CD14-positive monocyte (primary cell): Measurements from ENCODE around the gene ITGB2. TPM values are rescaled to one million over a fixed set of nuclear protein-coding genes. Genes with fewer than 3 reads are reported as not detected.

Experiments
- DNase-seq, 3 donors: peaks; one replicate each; pipeline ENCODE4 v3.0.0-alpha.2; 2011 to 2022
- H2AFZ ChIP-seq: 2 replicates; pipeline ENCODE4 v1.6.0; 2012; ENCODE audit warnings: mild to moderate bottlenecking, low read depth, low read length, inconsistent platforms; ENCODE audit not compliant: insufficient read depth, poor library complexity, severe bottlenecking
- H3K27ac ChIP-seq, 2 donors: 1 replicate in 1 of 2; 2 replicates in 1 of 2; pipeline ENCODE4 v1.5.1; 2012 to 2013; ENCODE audit warnings: low read length in 2 of 2, control low read depth in 1 of 2, inconsistent platforms in 1 of 2, low read depth in 1 of 2, mild to moderate bottlenecking in 1 of 2
- H3K27me3 ChIP-seq, 2 donors: one replicate each; pipeline versions ENCODE4 v1.6.0 to v1.6.1; 2011 to 2013; ENCODE audit warnings: low read length in 2 of 2; ENCODE audit not compliant: control insufficient read depth in 2 of 2, insufficient read depth in 2 of 2
- H3K36me3 ChIP-seq, 2 donors: replicated peaks in 1 of 2; 1 replicate in 1 of 2; 2 replicates in 1 of 2; pipeline versions ENCODE4 v1.5.1 to v1.6.1; 2012 to 2013; ENCODE audit warnings: low read length in 2 of 2, control low read depth in 1 of 2, inconsistent platforms in 1 of 2, mild to moderate bottlenecking in 1 of 2; ENCODE audit not compliant: insufficient read depth in 2 of 2, control insufficient read depth in 1 of 2
- H3K4me1 ChIP-seq, 2 donors: 1 replicate in 1 of 2; 2 replicates in 1 of 2; pipeline versions ENCODE4 v1.5.1 to v1.6.1; 2012 to 2013; ENCODE audit warnings: low read length in 2 of 2, control low read depth in 1 of 2, inconsistent platforms in 1 of 2, mild to moderate bottlenecking in 1 of 2, moderate library complexity in 1 of 2; ENCODE audit not compliant: insufficient read depth in 2 of 2, control insufficient read depth in 1 of 2
- H3K4me2 ChIP-seq: replicated peaks from 2 replicates; pipeline ENCODE3; 2012; ENCODE audit warnings: low read length, moderate library complexity, mild to moderate bottlenecking; ENCODE audit not compliant: poor library complexity, severe bottlenecking; ENCODE audit errors: extremely low read depth
- H3K4me3 ChIP-seq, 3 experiments: fragments of 200-600 bp in 1 of 3; sonication (generic) in 1 of 3; replicated peaks in 1 of 3; 1 replicate in 2 of 3; 2 replicates in 1 of 3; pipeline ENCODE4 v1.5.1; 2011 to 2013; ENCODE audit warnings: low read length in 3 of 3, mild to moderate bottlenecking in 3 of 3, control low read depth in 2 of 3, low read depth in 2 of 3, inconsistent platforms in 1 of 3, moderate library complexity in 1 of 3
- H3K79me2 ChIP-seq: 2 replicates; pipeline ENCODE4 v1.6.0; 2012; ENCODE audit warnings: mild to moderate bottlenecking, control low read depth, inconsistent platforms, low read length, moderate library complexity; ENCODE audit not compliant: insufficient read depth
- H3K9ac ChIP-seq: 2 replicates; pipeline ENCODE4 v1.6.0; 2017; ENCODE audit warnings: low read length, mild to moderate bottlenecking; ENCODE audit not compliant: insufficient read depth, poor library complexity, severe bottlenecking
- H3K9me3 ChIP-seq, 2 donors: replicated peaks in 1 of 2; 1 replicate in 1 of 2; 2 replicates in 1 of 2; pipeline versions ENCODE4 v1.5.1 to v1.6.1; 2012 to 2013; ENCODE audit warnings: low read length in 2 of 2, control low read depth in 1 of 2; ENCODE audit not compliant: control insufficient read depth in 1 of 2, insufficient read depth in 1 of 2
- H4K20me1 ChIP-seq: 2 replicates; pipeline ENCODE4 v1.6.0; 2012; ENCODE audit warnings: mild to moderate bottlenecking, low read length, control low read depth, moderate library complexity; ENCODE audit not compliant: insufficient read depth
- H3K27ac Mint-ChIP-seq, 7 donors: one replicate each; pipeline ENCODE4 v1.8.0; 2020; ENCODE audit warnings: mild to moderate bottlenecking in 7 of 7, mixed read lengths in 7 of 7, moderate library complexity in 6 of 7, inconsistent platforms in 2 of 7
- H3K27me3 Mint-ChIP-seq, 3 donors: one replicate each; pipeline ENCODE4 v1.8.0; 2021 to 2022; ENCODE audit warnings: low read depth in 3 of 3, mild to moderate bottlenecking in 3 of 3, mixed read lengths in 3 of 3, moderate library complexity in 3 of 3, inconsistent platforms in 1 of 3
- H3K36me3 Mint-ChIP-seq, 2 donors: one replicate each; pipeline ENCODE4 v1.8.0; 2020; ENCODE audit warnings: mixed read lengths in 2 of 2, inconsistent platforms in 1 of 2, mild to moderate bottlenecking in 1 of 2
- H3K4me1 Mint-ChIP-seq: one replicate; pipeline ENCODE4 v1.8.0; 2020; ENCODE audit warnings: mild to moderate bottlenecking, mixed read lengths
- H3K4me3 Mint-ChIP-seq, 2 donors: one replicate each; pipeline ENCODE4 v1.8.0; 2020; ENCODE audit warnings: mild to moderate bottlenecking in 2 of 2, mixed read lengths in 2 of 2, moderate library complexity in 1 of 2
- H3K9me3 Mint-ChIP-seq, 7 donors: one replicate each; pipeline ENCODE4 v1.8.0; 2020 to 2022; ENCODE audit warnings: mixed read lengths in 7 of 7, mild to moderate bottlenecking in 6 of 7, moderate library complexity in 6 of 7, inconsistent platforms in 2 of 7
- WGBS: methylation state at CpG from one replicate; pipeline ENCODE4 v1.1.5; 2013; ENCODE audit warnings: missing lambda C conversion rate; ENCODE audit not compliant: insufficient coverage; 5-methylcytosine and 5-hydroxymethylcytosine counted together
- intact Hi-C, 2 donors: fragments of 100-400 bp; cut with micrococcal nuclease; formaldehyde crosslinking; loops; one replicate each; pipeline versions ENCODE4 v1.15.0 to v1.15.1; 2023
- polyA plus RNA-seq, 3 donors: library from polyadenylated mRNA; depleted of rRNA in 1 of 3; unstranded in 2 of 3; stranded (reverse) in 1 of 3; fragments of 300-500 nt in 2 of 3; fragments of >200 nt in 1 of 3; fragmentation: Illumina TruSeq in 2 of 3; gene quantifications; 1 replicate in 2 of 3; 2 replicates in 1 of 3; pipeline ENCODE4 v1.2.3, GENCODE V29; 2012 to 2021
- TF ChIP-seq, protein P1 (sequence below): fragments of 200-600 bp; IDR thresholded peaks from one replicate; pipeline ENCODE4 v1.8.0; 2022; ENCODE audit warnings: antibody characterized with exemption, mild to moderate bottlenecking

The ITGB2 gene
- polyA plus RNA-seq, 3 donors, result 1,470 to 1,628 (median 1,602) TPM

DNA sequence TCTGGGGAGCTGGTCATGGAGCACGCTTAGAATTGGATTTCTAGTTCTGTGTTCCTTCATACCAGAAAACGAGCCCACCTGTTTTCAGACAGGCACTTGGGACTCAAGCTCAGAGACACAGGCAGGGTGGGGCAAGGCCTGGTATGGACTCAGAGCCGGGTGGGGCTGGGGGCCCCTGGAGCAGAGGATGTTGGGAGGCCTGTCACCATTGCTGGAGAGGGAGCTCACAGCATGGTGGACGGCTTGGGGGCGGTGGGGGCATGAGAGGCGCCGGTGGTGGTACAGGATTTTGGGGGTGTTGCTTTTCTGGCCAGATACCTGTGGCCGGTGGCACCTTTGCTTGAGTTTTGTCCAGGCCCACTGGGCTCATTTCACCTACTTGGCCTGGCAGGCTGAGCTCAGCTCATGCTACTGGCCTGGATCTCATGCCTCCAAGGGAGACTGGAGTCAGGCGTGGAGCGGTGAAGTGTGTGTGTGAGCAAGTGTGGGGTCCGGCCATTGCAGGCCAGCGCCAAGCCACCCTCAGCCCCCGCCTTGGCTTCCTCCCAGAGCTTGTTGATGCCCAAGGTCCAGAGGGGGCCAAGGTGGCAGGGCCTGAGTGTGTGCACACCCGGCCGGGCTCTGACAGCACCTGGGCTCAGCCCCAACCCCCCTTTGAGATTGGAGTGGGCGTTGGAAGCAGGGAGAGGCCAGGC, 27.9 kb upstream of the ITGB2 start:
- H4K20me1 ChIP-seq, result peaks cover 42% of the 10 kb centered on the region
- no peak for DNase-seq
- H3K9ac ChIP-seq, result no peak overlapping the region
- H3K4me2 ChIP-seq, result no peak overlapping the region
- Mint-ChIP-seq H3K4me3 (no peak overlapping the region), H3K36me3 (peaks cover 44 to 63% of the 10 kb centered on the region in 2 donors), H3K9me3 (no peaks in the 10 kb centered on the region), H3K4me1 (no peaks in the 10 kb centered on the region), H3K27me3 (peaks cover 0 to 2% (median 2%) of the 10 kb centered on the region in 3 donors), H3K27ac (peak overlapping the region in 1 of 7 donors; percentile 45)
- intact Hi-C loops, result loop anchor here (2.0 kb wide), 2 partner anchors 180 to 188 kb away; no protein-coding TSS in a partner anchor
- peaks cover 38% of the 10 kb centered on the region for H3K79me2 ChIP-seq
- no peaks in the 10 kb centered on the region for H3K4me1 ChIP-seq
- H3K27ac ChIP-seq, result no peak overlapping the region
- no peaks in the 10 kb centered on the region for H3K9me3 ChIP-seq
- TF ChIP-seq, protein P1, sequence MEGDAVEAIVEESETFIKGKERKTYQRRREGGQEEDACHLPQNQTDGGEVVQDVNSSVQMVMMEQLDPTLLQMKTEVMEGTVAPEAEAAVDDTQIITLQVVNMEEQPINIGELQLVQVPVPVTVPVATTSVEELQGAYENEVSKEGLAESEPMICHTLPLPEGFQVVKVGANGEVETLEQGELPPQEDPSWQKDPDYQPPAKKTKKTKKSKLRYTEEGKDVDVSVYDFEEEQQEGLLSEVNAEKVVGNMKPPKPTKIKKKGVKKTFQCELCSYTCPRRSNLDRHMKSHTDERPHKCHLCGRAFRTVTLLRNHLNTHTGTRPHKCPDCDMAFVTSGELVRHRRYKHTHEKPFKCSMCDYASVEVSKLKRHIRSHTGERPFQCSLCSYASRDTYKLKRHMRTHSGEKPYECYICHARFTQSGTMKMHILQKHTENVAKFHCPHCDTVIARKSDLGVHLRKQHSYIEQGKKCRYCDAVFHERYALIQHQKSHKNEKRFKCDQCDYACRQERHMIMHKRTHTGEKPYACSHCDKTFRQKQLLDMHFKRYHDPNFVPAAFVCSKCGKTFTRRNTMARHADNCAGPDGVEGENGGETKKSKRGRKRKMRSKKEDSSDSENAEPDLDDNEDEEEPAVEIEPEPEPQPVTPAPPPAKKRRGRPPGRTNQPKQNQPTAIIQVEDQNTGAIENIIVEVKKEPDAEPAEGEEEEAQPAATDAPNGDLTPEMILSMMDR, result no peak
- H3K36me3 ChIP-seq, result peaks cover 38 to 61% of the 10 kb centered on the region in 2 donors
- H2AFZ ChIP-seq, result no peak overlapping the region
- 91% methylated on average over 15 of the region's 16 CpGs for WGBS
- H3K4me3 ChIP-seq, result no peak overlapping the region
- no peaks in the 10 kb centered on the region for H3K27me3 ChIP-seq

GRCh38 chr21:44947930-44948331, 27.2 kb upstream of the ITGB2 start:
- Mint-ChIP-seq H3K27ac (no peak overlapping the region), H3K9me3 (no peaks in the 10 kb centered on the region), H3K4me1 (no peaks in the 10 kb centered on the region), H3K27me3 (peaks cover 0 to 2% (median 2%) of the 10 kb centered on the region in 3 donors), H3K36me3 (peaks cover 50 to 67% of the 10 kb centered on the region in 2 donors), H3K4me3 (no peak overlapping the region)
- Histone ChIP-seq H4K20me1 (peaks cover 43% of the 10 kb centered on the region), H2AFZ (no peak overlapping the region), H3K4me2 (no peak overlapping the region), H3K9ac (no peak overlapping the region), H3K79me2 (peaks cover 45% of the 10 kb centered on the region), H3K27me3 (no peaks in the 10 kb centered on the region), H3K9me3 (no peaks in the 10 kb centered on the region), H3K27ac (no peak overlapping the region), H3K4me1 (no peaks in the 10 kb centered on the region), H3K36me3 (peaks cover 39 to 60% of the 10 kb centered on the region in 2 donors), H3K4me3 (no peak overlapping the region)
- no peak for DNase-seq
- 92% methylated on average over 33 of the region's 33 CpGs for WGBS
- intact Hi-C loops, result loop anchor here (2.0 kb wide), 2 partner anchors 181 to 189 kb away; no protein-coding TSS in a partner anchor
- TF ChIP-seq, protein P1, result no peak
